Erythroblast (primary cell): Measurements from ENCODE around the gene ARVCF.

Experiments
- DNase-seq, 2 experiments: peaks; one replicate each; lab custom pipeline; 2025; lab: John Stamatoyannopoulos, UW
- GATA1 ChIP-seq: IDR thresholded peaks from 2 replicates; pipeline ENCODE4 v1.6.1; 2011; ENCODE audit warnings: low read depth, mild to moderate bottlenecking, control low read depth, low read length, moderate library complexity
- POLR2A ChIP-seq: IDR thresholded peaks from 2 replicates; pipeline ENCODE4 v1.6.1; 2011; ENCODE audit warnings: mild to moderate bottlenecking, low read length

Gene ARVCF

DNA sequence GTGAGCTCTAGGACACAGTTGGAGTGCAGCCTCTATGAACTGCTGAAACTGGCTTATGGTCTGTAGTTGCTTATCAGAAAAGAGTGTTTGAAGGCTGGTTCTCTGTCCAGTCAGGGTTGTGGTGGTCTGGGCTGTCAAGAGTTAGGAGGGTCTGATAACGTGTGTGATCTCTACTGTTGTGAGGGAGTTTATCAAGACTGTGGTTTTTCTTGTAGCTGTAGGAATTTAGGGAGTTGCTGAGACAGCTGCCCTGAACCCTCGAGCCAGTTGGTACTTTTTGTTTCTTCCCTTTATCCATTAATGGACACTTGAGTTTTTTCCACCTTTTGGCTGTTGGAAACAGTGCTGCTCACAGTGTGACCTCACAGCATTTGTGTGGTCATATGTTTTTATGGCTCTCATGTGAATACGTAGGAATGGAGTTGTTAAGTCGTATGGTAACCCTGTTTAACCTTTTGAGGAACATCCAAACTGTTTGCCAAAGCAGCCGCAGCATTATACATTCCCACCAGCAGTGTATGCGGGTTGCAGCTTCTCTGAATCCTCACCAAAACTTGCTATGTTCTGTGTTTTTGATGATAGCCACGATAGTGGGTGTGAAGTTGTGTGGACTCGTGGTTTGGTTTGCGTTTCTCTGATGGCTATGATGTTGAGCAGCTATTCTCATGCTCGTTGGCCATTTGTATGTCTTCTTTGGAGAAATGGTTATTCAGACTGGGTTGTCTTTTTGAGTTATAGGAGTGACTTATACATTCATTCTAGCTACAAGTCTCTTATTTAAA is 42.6 kb upstream of the ARVCF start:
- peak; percentile 44 to 60 for DNase-seq
- TF ChIP-seq POLR2A, result no peak
- TF ChIP-seq GATA1, result no peak

DNA sequence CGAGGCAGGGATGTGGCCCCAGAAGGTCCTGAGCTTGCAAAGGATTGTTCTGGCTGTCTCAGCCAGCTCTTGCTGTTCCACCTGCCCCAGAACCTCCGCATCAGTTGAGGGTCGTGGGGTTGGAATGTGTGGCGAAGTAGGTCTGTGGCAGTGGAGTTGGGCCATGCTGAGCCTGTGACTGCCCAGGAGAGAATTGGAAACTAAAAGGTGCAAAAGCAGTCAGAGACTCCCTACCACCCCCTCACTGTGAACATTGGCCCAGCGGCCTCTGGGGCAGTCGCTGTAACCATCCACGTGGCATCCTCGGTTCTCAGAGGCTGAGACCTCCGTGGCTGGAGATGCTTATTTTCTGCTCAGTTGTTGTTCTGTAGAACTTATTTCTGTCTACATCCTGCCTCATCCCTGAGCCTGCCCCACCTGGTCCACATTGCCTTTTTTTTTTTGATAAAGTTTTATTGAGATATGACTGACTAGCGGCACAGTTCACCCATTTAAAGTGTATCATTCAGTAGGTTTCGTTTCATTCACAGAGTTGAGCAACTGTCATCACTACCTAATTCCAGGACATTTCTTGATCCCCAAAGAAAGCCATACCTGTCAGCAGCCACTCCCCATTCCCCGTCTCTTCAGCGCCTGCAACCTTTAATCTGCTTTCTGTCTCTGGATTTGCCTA is 41.1 kb upstream of the ARVCF start:
- TF ChIP-seq GATA1 (no peak), POLR2A (no peak)
- DNase-seq, result no peak

DNA sequence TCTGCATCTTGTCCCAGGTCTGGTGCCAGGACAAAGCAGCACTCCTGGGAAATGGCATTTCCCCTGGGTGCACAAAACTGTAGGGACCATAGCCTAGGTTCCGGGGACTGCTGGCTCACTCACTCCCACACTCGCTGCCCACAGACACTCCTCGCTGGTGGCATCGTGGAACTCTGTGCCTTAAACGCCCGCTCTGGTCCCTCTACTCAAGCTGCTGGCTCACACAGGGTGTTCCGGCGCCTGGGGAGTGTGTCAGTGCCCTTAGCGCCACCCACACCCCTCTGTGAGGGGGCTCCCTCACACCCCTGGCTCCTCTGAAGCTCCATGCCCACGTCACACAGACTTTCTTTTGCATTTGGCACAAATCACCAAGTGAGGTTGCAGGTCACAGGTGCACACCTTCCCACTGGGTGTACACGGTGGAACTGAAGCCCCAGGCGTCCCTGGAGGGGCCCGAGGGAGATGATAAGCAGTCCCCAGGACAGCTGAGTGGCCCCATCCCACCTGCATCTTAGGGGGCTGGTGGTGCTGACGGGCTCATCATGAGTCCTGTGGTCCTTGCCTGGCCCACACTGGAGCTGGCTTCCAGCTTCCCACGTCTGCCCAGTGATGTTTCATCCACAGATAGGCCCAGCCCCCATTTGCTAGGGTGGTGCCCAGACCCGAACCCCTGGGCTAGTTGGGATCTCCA is 40.2 kb upstream of the ARVCF start:
- no peak for DNase-seq
- TF ChIP-seq POLR2A (no peak), GATA1 (no peak)

DNA sequence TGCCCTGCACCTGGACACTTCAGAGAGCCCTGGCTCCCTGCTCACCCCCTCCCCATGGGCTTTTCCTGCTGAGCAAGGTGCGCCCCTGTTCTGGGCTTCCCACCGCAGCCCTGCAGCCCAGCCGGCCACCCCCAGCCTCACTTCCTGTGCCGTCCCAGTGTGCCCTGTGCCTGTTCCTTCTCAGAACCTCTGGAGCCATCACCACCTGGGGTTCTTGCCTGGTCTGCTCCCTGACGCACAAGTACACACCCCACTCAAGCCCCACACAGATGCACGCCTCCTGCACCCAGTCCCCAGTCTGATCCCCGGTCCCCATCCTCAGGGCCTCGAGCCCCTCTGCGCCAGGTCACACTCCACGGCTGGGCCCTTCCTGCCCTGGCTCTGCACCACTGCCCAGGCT is 39.5 kb upstream of the ARVCF start:
- DNase-seq, result no peak
- TF ChIP-seq POLR2A (no peak), GATA1 (no peak)

DNA sequence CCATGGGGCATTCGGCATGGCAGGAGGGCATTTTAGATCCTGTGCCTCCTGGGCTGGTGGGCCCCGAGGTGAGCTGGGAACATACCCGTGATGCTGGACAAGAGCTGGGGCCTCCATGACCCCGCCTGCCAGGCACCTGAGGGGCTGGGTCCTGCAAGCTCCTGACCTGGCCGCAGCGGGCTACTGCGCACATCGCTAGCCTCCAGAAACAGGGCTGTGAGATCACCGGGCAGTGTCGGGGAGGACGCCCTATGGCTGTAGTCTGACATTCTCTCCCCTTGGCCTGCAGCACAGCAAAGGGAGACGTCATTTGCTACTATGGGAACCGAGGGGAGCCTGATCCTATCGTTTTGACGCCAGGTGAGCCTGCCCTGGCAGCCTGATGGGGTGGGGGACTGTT is 39.0 kb upstream of the ARVCF start:
- no peak for DNase-seq
- TF ChIP-seq POLR2A (no peak), GATA1 (no peak)

DNA sequence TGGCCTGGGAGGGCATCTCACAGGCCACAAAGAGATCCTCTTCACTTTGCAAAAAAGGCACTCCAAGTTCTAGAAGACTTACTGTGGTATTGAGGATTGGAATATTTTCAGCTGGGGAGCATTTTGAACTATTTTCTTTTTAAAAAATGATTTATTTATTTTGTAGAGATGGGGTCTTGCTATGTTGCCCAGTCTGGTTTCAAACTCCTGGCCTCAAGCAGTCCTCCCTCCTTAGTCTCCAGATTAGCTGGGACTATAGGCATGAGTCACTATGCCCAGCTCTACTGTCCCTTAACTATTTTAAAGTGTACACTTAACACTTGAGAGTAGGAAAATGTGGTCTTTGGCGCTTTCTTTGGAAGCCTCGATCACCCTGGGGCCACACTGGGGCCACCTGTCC is 38.5 kb upstream of the ARVCF start:
- TF ChIP-seq GATA1 (no peak), POLR2A (no peak)
- DNase-seq, result no peak

DNA sequence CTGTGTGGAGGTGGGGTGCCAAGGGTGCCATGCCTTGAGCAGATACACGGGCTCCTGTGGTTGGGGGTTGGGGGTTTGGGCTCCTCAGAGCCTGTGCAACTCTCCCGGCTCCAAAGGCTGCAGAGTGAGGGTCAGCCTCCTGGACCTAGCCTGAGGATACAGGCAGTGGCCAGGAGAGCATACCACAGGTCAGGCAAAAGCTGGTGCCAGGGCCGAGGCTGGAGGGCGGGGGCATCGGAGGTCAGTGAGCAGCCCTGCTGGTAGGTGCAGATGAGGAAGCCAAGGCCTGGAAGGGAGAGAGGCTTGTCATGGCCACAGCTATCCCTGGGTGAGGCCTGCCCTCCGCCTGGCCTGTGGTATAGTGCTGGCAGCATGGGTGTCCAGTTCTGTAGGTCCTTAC is 37.9 kb upstream of the ARVCF start:
- no peak for DNase-seq
- TF ChIP-seq POLR2A, result no peak
- TF ChIP-seq GATA1, result no peak

DNA sequence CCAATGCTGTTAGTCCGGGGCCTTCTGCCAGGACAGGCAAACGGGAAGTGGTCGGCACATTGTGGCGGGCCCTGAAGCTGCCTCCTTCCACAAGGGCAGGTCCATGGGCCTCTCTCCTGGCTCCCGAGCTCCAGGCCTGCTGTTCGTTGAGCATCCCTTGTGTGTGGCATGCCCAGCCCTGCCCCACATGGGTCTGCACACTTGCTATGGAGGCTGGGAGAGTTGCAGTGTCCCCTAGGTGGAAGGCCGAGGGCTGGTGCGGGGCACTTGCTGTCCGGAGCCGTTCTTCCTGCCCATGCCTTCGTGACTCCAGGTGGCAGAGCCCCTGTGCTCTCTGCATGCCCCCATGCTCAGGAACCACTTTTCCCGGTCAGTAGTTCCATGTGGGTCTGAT is 37.4 kb upstream of the ARVCF start:
- no peak for TF ChIP-seq POLR2A
- TF ChIP-seq GATA1, result no peak
- no peak for DNase-seq

DNA sequence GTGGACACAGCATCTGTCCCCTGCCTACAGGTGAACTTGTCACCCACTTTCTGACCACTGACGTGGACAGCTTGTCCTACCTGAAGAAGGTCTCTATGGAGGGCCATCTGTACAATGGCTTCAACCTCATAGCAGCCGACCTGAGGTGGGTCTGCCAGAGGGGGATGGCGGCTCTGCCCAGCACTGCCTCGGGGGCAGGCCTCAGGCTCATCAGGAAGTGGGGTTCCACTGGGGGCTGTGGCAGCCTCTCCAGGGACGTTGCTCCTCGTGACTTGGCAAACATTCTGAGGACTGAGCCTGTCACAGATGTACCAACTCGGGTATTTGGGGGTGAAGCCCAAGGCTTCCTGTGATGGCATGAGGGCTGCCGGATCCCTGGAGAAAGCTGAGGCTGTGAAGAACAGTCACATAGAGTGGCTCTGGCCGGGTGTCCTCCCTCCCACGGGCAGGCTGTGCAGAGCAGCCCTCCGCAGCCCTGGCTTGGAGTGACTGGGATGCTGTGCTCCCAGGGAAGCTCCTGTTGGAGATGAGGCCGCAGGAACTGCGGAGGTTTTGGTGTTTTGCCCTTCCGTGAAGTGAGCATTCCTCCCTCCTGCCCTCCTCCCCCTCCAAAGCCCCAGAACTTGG is 36.9 kb upstream of the ARVCF start:
- no peak for TF ChIP-seq POLR2A
- TF ChIP-seq GATA1, result no peak
- DNase-seq, result no peak

DNA sequence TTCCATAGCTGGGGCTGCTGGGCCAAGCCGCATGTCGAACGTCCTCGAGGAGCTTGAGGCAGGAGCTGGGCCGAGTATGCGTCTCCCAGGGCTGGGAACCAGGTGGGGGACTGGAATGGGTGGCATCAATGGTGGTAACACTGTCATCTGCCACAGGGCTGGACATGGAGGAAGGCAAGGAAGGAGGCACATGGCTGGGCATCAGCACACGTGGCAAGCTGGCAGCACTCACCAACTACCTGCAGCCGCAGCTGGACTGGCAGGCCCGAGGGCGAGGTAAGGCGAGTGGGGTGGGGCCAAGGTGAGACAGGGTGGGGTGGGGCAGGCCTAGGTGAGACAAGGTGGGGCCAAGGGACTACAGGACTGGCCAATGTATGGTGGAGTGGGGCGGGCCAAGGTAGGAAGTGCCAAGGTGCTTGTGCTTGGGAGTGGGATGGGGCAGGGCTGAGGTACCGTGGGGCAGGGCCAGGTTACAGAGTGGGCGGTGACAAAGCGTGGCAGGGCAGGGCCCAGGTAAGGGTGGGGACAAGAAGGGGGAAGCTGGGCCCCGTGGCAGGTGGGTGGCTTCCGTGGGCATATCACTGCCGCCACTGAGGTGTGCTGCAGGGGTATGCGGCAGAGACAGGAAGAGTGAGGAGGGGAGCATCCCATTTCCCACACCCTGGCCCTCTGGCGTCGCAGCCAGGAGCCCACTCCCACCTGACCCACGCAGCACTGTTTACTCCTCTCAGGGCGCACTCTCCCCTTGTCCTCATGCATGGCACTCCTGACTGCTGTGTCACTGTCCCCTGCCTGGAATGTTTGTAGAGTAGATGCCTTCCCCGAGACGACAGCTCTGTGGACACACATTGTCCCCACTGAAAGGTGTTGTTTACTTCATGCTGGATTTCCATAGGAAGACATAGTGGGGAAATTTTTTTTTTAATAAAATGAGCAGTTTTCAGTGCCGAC is 36.0 kb upstream of the ARVCF start:
- no peak for DNase-seq
- TF ChIP-seq GATA1, result no peak
- no peak for TF ChIP-seq POLR2A

DNA sequence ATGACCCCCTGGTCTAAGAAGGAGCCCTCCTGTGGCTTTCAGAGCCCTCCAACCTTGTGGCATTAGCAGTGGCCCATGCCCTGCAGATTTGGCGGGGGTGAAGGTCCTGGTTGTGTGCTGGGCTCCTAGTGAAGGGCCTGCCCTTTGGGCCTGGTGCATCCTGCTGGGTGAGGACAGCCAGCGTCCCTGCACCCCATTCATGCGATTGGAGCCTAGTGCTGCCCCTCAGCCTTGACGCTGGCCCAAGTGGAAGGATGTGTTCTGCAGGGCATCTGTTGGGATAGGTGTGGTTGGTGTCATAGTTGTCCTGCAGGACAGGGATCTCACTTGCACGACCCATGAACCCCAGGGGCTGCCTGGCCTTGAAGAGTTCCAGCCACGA is 35.3 kb upstream of the ARVCF start:
- TF ChIP-seq GATA1, result no peak
- TF ChIP-seq POLR2A, result no peak
- no peak for DNase-seq

DNA sequence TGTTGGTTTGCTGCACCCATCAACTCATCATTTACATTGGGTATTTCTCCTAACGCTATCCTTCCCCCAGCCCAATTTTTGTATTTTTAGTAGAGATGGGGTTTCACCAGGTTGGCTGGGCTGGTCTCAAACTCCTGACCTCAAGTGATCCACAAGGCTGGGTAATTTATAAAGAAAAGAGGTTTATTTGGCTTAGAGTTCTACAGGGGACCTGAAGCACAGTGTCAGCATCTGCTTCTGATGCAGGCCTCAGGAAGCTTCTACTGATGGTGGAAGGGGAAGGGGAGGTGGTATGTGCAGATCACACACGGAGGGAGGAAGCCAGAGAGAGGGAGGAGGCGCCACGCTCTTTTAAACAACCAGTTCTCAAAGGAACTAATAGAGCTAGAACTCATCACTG is 30.1 kb upstream of the ARVCF start:
- DNase-seq, result no peak
- TF ChIP-seq GATA1, result no peak
- no peak for TF ChIP-seq POLR2A
